Measurements from ENCODE around the gene GH1.

DNA sequence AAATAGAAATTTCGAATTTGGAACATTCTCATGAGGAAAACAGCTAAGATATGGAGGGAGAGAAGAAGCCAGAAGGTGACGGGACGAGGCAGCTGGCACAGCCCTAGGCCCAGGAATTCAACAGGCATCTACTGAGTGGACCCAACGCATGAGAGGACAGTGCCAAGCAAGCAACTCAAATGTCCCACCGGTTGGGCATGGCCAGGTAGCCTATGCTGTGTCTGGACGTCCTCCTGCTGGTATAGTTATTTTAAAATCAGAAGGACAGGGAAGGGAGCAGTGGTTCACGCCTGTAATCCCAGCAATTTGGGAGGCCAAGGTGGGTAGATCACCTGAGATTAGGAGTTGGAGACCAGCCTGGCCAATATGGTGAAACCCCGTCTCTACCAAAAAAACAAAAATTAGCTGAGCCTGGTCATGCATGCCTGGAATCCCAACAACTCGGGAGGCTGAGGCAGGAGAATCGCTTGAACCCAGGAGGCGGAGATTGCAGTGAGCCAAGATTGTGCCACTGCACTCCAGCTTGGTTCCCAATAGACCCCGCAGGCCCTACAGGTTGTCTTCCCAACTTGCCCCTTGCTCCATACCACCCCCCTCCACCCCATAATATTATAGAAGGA is 2.0 kb downstream of the GH1 start:
- TF ChIP-seq POLR2A (IDR thresholded peaks at IDR 0.05; ENCODE audit: borderline replicate concordance, extremely low read depth, insufficient read depth, insufficient read length) (no peak), POLR2AphosphoS5 (IDR thresholded peaks at IDR 0.05; ENCODE audit: low read depth, low read length) (no peak), SIN3A (IDR thresholded peaks at IDR 0.05; ENCODE audit: low read depth) (no peak), EZH2phosphoT487 (IDR thresholded peaks at IDR 0.05; ENCODE audit: borderline replicate concordance) (no peak), ZNF274 (IDR thresholded peaks at IDR 0.05; ENCODE audit: low read depth, low read length) (no peak), RAD21 (IDR thresholded peaks at IDR 0.05; ENCODE audit: low read depth) (no peak), CEBPB (IDR thresholded peaks at IDR 0.05; ENCODE audit: low read depth) (no peak)
- TF ChIP-seq, protein P1, sequence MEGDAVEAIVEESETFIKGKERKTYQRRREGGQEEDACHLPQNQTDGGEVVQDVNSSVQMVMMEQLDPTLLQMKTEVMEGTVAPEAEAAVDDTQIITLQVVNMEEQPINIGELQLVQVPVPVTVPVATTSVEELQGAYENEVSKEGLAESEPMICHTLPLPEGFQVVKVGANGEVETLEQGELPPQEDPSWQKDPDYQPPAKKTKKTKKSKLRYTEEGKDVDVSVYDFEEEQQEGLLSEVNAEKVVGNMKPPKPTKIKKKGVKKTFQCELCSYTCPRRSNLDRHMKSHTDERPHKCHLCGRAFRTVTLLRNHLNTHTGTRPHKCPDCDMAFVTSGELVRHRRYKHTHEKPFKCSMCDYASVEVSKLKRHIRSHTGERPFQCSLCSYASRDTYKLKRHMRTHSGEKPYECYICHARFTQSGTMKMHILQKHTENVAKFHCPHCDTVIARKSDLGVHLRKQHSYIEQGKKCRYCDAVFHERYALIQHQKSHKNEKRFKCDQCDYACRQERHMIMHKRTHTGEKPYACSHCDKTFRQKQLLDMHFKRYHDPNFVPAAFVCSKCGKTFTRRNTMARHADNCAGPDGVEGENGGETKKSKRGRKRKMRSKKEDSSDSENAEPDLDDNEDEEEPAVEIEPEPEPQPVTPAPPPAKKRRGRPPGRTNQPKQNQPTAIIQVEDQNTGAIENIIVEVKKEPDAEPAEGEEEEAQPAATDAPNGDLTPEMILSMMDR (IDR thresholded peaks at IDR 0.05 in 2 of 3, conservative IDR thresholded peaks at IDR 0.05 in 1 of 3; ENCODE audit: borderline replicate concordance in 1 of 3, insufficient read depth in 1 of 3, low read depth in 2 of 3, low read length in 2 of 3): no peak
